SK-N-SH (cell line): Measurements from ENCODE around the gene DMD. TPM values are rescaled to one million over a fixed set of nuclear protein-coding genes. Genes with fewer than 3 reads are reported as not detected.

ENCODE experiments used
- CTCF ChIA-PET: fragments of 300-600, 350-600 bp; formaldehyde crosslinking; extraction: SDS; loops from one replicate; lab custom pipeline; 2021; lab: Yijun Ruan, JAX
- POLR2A ChIA-PET: fragments of 350-600 bp; sonication (Branson Sonifier 250); formaldehyde crosslinking; extraction: SDS; loops from one replicate; lab custom pipeline; 2020; ENCODE audit warnings: antibody characterized with exemption, inconsistent platforms; lab: Yijun Ruan, JAX
- DNase-seq: peaks from one replicate; pipeline ENCODE4 v3.0.0; 2012
- H2AFZ ChIP-seq: fragments of 200-600 bp; sonication (generic); 2 replicates; pipeline ENCODE4 v1.8.1; 2016; ENCODE audit warnings: antibody characterized with exemption, mild to moderate bottlenecking, low read depth
- H3F3A ChIP-seq: fragments of 200-600 bp; sonication (generic); replicated peaks from 2 replicates; pipeline ENCODE3; 2016; ENCODE audit warnings: antibody characterized with exemption, mild to moderate bottlenecking; ENCODE audit not compliant: insufficient read depth
- H3K27ac ChIP-seq, 2 experiments: fragments of 200-500 bp in 1 of 2; fragments of 200-600 bp in 1 of 2; sonication (Bioruptor generic) in 1 of 2; sonication (generic), shearing (Covaris generic) in 1 of 2; 2 replicates each; pipeline versions ENCODE4 v1.5.1 to v1.6.1; 2014 to 2016; ENCODE audit warnings: low read depth in 2 of 2, inconsistent platforms in 1 of 2, low read length in 1 of 2, mild to moderate bottlenecking in 1 of 2, mixed read lengths in 1 of 2
- H3K27me3 ChIP-seq: fragments of 200-600 bp; sonication (generic), shearing (Covaris generic); 2 replicates; pipeline ENCODE4 v1.6.1; 2016; ENCODE audit warnings: mixed run types; ENCODE audit not compliant: insufficient read depth
- H3K36me3 ChIP-seq, 2 experiments: fragments of 200-500 bp in 1 of 2; fragments of 200-600 bp in 1 of 2; sonication (Bioruptor generic) in 1 of 2; sonication (generic) in 1 of 2; replicated peaks in 1 of 2; 2 replicates each; pipeline versions ENCODE3 to v1.5.1; 2014 to 2016; ENCODE audit warnings: low read length in 1 of 2, mild to moderate bottlenecking in 1 of 2; ENCODE audit not compliant: insufficient read depth in 2 of 2, control insufficient read depth in 1 of 2
- H3K4me1 ChIP-seq, 2 experiments: fragments of 200-500 bp in 1 of 2; fragments of 200-600 bp in 1 of 2; sonication (Bioruptor generic) in 1 of 2; sonication (generic), shearing (Covaris generic) in 1 of 2; 2 replicates each; pipeline versions ENCODE4 v1.5.1 to v1.6.1; 2014 to 2016; ENCODE audit warnings: low read depth in 1 of 2, low read length in 1 of 2, mixed run types in 1 of 2; ENCODE audit not compliant: insufficient read depth in 2 of 2, control insufficient read depth in 1 of 2
- H3K4me2 ChIP-seq: fragments of 200-600 bp; sonication (generic), shearing (Covaris generic); 2 replicates; pipeline ENCODE4 v1.6.1; 2017; ENCODE audit warnings: mixed run types
- H3K4me3 ChIP-seq, 2 experiments: fragments of 200-500 bp in 1 of 2; fragments of 200-600 bp in 1 of 2; sonication (Bioruptor generic) in 1 of 2; sonication (generic), shearing (Covaris generic) in 1 of 2; 2 replicates each; pipeline versions ENCODE4 v1.5.1 to v1.8.1; 2014 to 2016; ENCODE audit warnings: low read depth in 2 of 2, inconsistent platforms in 1 of 2, low read length in 1 of 2, mild to moderate bottlenecking in 1 of 2, mixed read lengths in 1 of 2, moderate library complexity in 1 of 2
- H3K79me2 ChIP-seq: fragments of 200-600 bp; sonication (generic); 2 replicates; pipeline ENCODE4 v1.8.1; 2017; ENCODE audit warnings: mild to moderate bottlenecking; ENCODE audit not compliant: insufficient read depth
- H3K9ac ChIP-seq: fragments of 200-600 bp; sonication (generic); 2 replicates; pipeline ENCODE4 v1.6.1; 2017; ENCODE audit warnings: mixed run types
- H3K9me2 ChIP-seq: fragments of 200-600 bp; sonication (generic); 2 replicates; pipeline ENCODE4 v1.6.1; 2017; ENCODE audit warnings: mixed run types
- H3K9me3 ChIP-seq: fragments of 200-600 bp; sonication (generic); 2 replicates; pipeline ENCODE4 v1.6.1; 2017; ENCODE audit warnings: mixed run types, mild to moderate bottlenecking, moderate library complexity
- H4K20me1 ChIP-seq: fragments of 200-600 bp; sonication (generic); 2 replicates; pipeline ENCODE4 v1.6.1; 2017; ENCODE audit warnings: mild to moderate bottlenecking, mixed run types; ENCODE audit not compliant: insufficient read depth
- CHD2 ChIP-seq: fragments of 150-350 bp; IDR thresholded peaks from 2 replicates; pipeline ENCODE4 v1.6.1; 2018; ENCODE audit warnings: low read length; ENCODE audit not compliant: partially characterized antibody
- FOXJ3 ChIP-seq: sonication (generic); formaldehyde crosslinking; IDR thresholded peaks from 2 replicates; pipeline ENCODE4 v1.5.1; 2020; ENCODE audit warnings: mild to moderate bottlenecking, missing genetic modification reagents
- FOXM1 ChIP-seq: IDR thresholded peaks from 2 replicates; pipeline ENCODE4 v1.4.0; 2012; ENCODE audit warnings: low read depth, mild to moderate bottlenecking
- GABPA ChIP-seq: IDR thresholded peaks from 2 replicates; pipeline ENCODE4 v1.4.0; 2012; ENCODE audit warnings: low read depth, mild to moderate bottlenecking
- JUND ChIP-seq: IDR thresholded peaks from 2 replicates; pipeline ENCODE4 v1.4.0; 2012
- NRF1 ChIP-seq: IDR thresholded peaks from 2 replicates; pipeline ENCODE4 v1.6.1; 2012; ENCODE audit warnings: low read depth, mild to moderate bottlenecking, low read length
- PBX3 ChIP-seq: IDR thresholded peaks from 2 replicates; pipeline ENCODE4; 2012
- POLR2AphosphoS5 ChIP-seq: IDR thresholded peaks from 2 replicates; pipeline ENCODE4 v1.6.1; 2012; ENCODE audit warnings: low read depth, low read length
- REST ChIP-seq: IDR thresholded peaks from 2 replicates; pipeline ENCODE4 v1.6.1; 2012; ENCODE audit warnings: mild to moderate bottlenecking, low read depth, low read length, moderate library complexity
- RFX5 ChIP-seq: IDR thresholded peaks from 2 replicates; pipeline ENCODE4 v1.6.1; 2012; ENCODE audit warnings: mild to moderate bottlenecking, improper control_type of control experiment, low read length
- SIN3A ChIP-seq: IDR thresholded peaks from 2 replicates; pipeline ENCODE4 v1.6.1; 2012; ENCODE audit warnings: low read depth, mild to moderate bottlenecking, low read length, moderate library complexity, borderline replicate concordance
- SMC3 ChIP-seq: IDR thresholded peaks from 2 replicates; pipeline ENCODE4 v1.6.1; 2012; ENCODE audit warnings: low read depth, low read length, improper control_type of control experiment
- TAF1 ChIP-seq: IDR thresholded peaks from 2 replicates; pipeline ENCODE4 v1.6.1; 2012; ENCODE audit warnings: low read depth, mild to moderate bottlenecking, low read length, moderate library complexity, borderline replicate concordance
- TEAD4 ChIP-seq: IDR thresholded peaks from 2 replicates; pipeline ENCODE4 v1.4.0; 2012; ENCODE audit warnings: mild to moderate bottlenecking, borderline replicate concordance; ENCODE audit not compliant: insufficient read depth
- USF2 ChIP-seq: fragments of 150-350 bp; IDR thresholded peaks from 2 replicates; pipeline ENCODE4 v1.6.1; 2017; ENCODE audit warnings: antibody characterized with exemption, low read length, low read depth, borderline replicate concordance
- WGBS: methylation state at CpG from one replicate; pipeline ENCODE4 v1.1.6; 2017; ENCODE audit warnings: low lambda C conversion rate; 5-methylcytosine and 5-hydroxymethylcytosine counted together
- polyA plus RNA-seq, 3 experiments: library from polyadenylated mRNA; depleted of rRNA; stranded (reverse); fragments of >200 nt; gene quantifications; 2 replicates each; pipeline ENCODE4 v1.2.3, GENCODE V29; 2012

The DMD gene
- polyA plus RNA-seq, 1 of the 3 experiments (the other 2 are of a cell fraction), result 3.9 TPM

GRCh38 chrX:31252133-31252532 lies 1959.2 kb downstream of the DMD start:
- POLR2A ChIA-PET, result interaction anchor here (0.7 kb wide), 1 partner anchor 11 kb away, joined by 3 read pairs; no protein-coding TSS in a partner anchor
- H2AFZ ChIP-seq, result no peak overlapping the region
- TF ChIP-seq REST (no peak), POLR2AphosphoS5 (no peak), JUND (no peak), FOXM1 (no peak), RFX5 (no peak), CHD2 (no peak), TAF1 (no peak), NRF1 (no peak), TEAD4 (no peak), GABPA (no peak), SMC3 (no peak), PBX3 (no peak), USF2 (no peak), FOXJ3 (CRISPR knock-in tag) (no peak), SIN3A (no peak)
- TF ChIP-seq, all 33 proteins: peak for 0
- Histone ChIP-seq H3K4me1 (no peaks in the 10 kb centered on the region), H3K79me2 (no peaks in the 10 kb centered on the region), H3K9me2 (no peaks in the 10 kb centered on the region), H3K4me3 (no peak overlapping the region), H3K27ac (no peak overlapping the region), H3K4me2 (no peak overlapping the region), H4K20me1 (no peaks in the 10 kb centered on the region), H3F3A (no peaks in the 10 kb centered on the region), H3K27me3 (no peaks in the 10 kb centered on the region), H3K9me3 (no peaks in the 10 kb centered on the region), H3K9ac (no peak overlapping the region), H3K36me3 (no peaks in the 10 kb centered on the region)
- no peak for DNase-seq
- 26% methylated on average over 3 of the region's 3 CpGs for WGBS
- CTCF ChIA-PET, result no interaction called here
